Small intestine (tissue), 7 donors: ENCODE results near the gene RANBP3. TPM values are rescaled to one million over a fixed set of nuclear protein-coding genes. Genes with fewer than 3 reads are reported as not detected.

Experiments used
- DNase-seq, 2 donors: peaks; one replicate each; pipeline versions ENCODE4 v3.0.0 to v3.0.0-alpha.2; 2013
- FAIRE-seq: peaks from 2 replicates; lab custom pipeline; 2012; peaks lifted over from hg19 to GRCh38; lab: Jason Lieb, UNC
- H3K27ac ChIP-seq, 3 donors: one replicate each; pipeline ENCODE4 v1.5.1; 2013; ENCODE audit warnings: low read length in 2 of 3, mild to moderate bottlenecking in 2 of 3, control low read depth in 1 of 3, inconsistent platforms in 1 of 3, low read depth in 1 of 3, moderate library complexity in 1 of 3
- H3K27me3 ChIP-seq, 3 donors: one replicate each; pipeline ENCODE4 v1.6.1; 2013; ENCODE audit warnings: low read length in 3 of 3, inconsistent platforms in 1 of 3; ENCODE audit not compliant: control insufficient read depth in 3 of 3, insufficient read depth in 3 of 3
- H3K36me3 ChIP-seq, 3 donors: one replicate each; pipeline ENCODE4 v1.6.1; 2013; ENCODE audit warnings: low read length in 3 of 3, inconsistent platforms in 1 of 3, low read depth in 1 of 3, mild to moderate bottlenecking in 1 of 3, moderate library complexity in 1 of 3; ENCODE audit not compliant: control insufficient read depth in 3 of 3, insufficient read depth in 2 of 3
- H3K4me1 ChIP-seq, 3 donors: one replicate each; pipeline ENCODE4 v1.6.1; 2013; ENCODE audit warnings: low read length in 2 of 3, inconsistent platforms in 1 of 3, low read depth in 1 of 3, mild to moderate bottlenecking in 1 of 3, moderate library complexity in 1 of 3; ENCODE audit not compliant: control insufficient read depth in 3 of 3, insufficient read depth in 2 of 3
- H3K4me3 ChIP-seq, 3 donors: one replicate each; pipeline ENCODE4 v1.5.1; 2013; ENCODE audit warnings: low read length in 3 of 3, control low read depth in 1 of 3, inconsistent platforms in 1 of 3, low read depth in 1 of 3, mild to moderate bottlenecking in 1 of 3, moderate library complexity in 1 of 3
- H3K9me3 ChIP-seq, 2 donors: one replicate each; pipeline ENCODE4 v1.6.1; 2013; ENCODE audit warnings: low read depth in 1 of 2, low read length in 1 of 2; ENCODE audit not compliant: control insufficient read depth in 2 of 2, insufficient read depth in 1 of 2
- WGBS, 3 donors: extraction: QIAGEN DNeasy Blood & Tissue Kit; methylation state at CpG; one replicate each; pipeline ENCODE4 v1.1.7; 2013; 5-methylcytosine and 5-hydroxymethylcytosine counted together
- polyA plus RNA-seq, 4 donors: library from polyadenylated mRNA; stranded (reverse) in 3 of 4; unstranded in 1 of 4; fragments of 200-250 nt in 3 of 4; fragments of 120-200 nt in 1 of 4; gene quantifications; one replicate each; pipeline versions ENCODE4 v1.2.1 to v1.2.3, GENCODE V29; 2013
- donor health status: healthy with polysubstance abuse.
- donor health status: control.
- donor health status: control.
- donor health status: Bipolar disorder and iron deficiency.
- donor health status: healthy.

The RANBP3 gene
- polyA plus RNA-seq, 4 donors, result 23.0 to 52.5 (median 38.3) TPM

GRCh38 chr19:6021878-6022569 lies 44.1 kb upstream of the RANBP3 start:
- H3K4me3 ChIP-seq, result no peak overlapping the region
- H3K4me1 ChIP-seq, result no peaks in the 10 kb centered on the region
- 42 to 57% (median 55%) methylated on average over 23 to 29 of the region's 29 CpGs for WGBS, 3 donors
- no peaks in the 10 kb centered on the region for H3K9me3 ChIP-seq
- H3K27ac ChIP-seq, result no peak overlapping the region
- FAIRE-seq (no peak), DNase-seq (peak; percentile 76 to 83)
- peaks cover 0 to 38% (median 0%) of the 10 kb centered on the region in 3 donors for H3K36me3 ChIP-seq
- no peaks in the 10 kb centered on the region for H3K27me3 ChIP-seq

- no peak overlapping the region for H3K4me3 ChIP-seq
- H3K4me1 ChIP-seq, result no peaks in the 10 kb centered on the region
- peak in 1 of 2 donors; percentile 8 for DNase-seq
- no peak for FAIRE-seq
- H3K27ac ChIP-seq, result no peak overlapping the region
- WGBS, 3 donors, result 77 to 85% (median 81%) methylated on average over 22 of the region's 22 CpGs
- no peaks in the 10 kb centered on the region for H3K27me3 ChIP-seq
- H3K36me3 ChIP-seq, result peaks cover 0 to 30% (median 0%) of the 10 kb centered on the region in 3 donors
- H3K9me3 ChIP-seq, result no peaks in the 10 kb centered on the region
These were observed 43.2 kb upstream of the RANBP3 start for GRCh38 chr19:6020972-6021805.

- Histone ChIP-seq H3K9me3 (no peaks in the 10 kb centered on the region), H3K4me1 (no peaks in the 10 kb centered on the region), H3K27me3 (no peaks in the 10 kb centered on the region), H3K36me3 (peaks cover 0 to 32% (median 0%) of the 10 kb centered on the region in 3 donors), H3K27ac (no peak overlapping the region), H3K4me3 (no peak overlapping the region)
- WGBS, 3 donors, result 83 to 85% (median 83%) methylated on average over 20 of the region's 20 CpGs
- FAIRE-seq, result no peak
- DNase-seq, result no peak
These were observed 42.4 kb upstream of the RANBP3 start for GRCh38 chr19:6020166-6020882.

- WGBS, 3 donors, result 61 to 70% (median 69%) methylated on average over 10 of the region's 10 CpGs
These were observed 40.8 kb upstream of the RANBP3 start for GRCh38 chr19:6018786-6019185.

GRCh38 chr19:6017576-6017975 lies 39.6 kb upstream of the RANBP3 start:
- no peak overlapping the region for H3K4me3 ChIP-seq
- DNase-seq (no peak), FAIRE-seq (no peak)
- 83 to 94% (median 88%) methylated on average over 11 of the region's 11 CpGs for WGBS, 3 donors
- no peaks in the 10 kb centered on the region for H3K9me3 ChIP-seq
- H3K36me3 ChIP-seq, result peaks cover 0 to 28% (median 0%) of the 10 kb centered on the region in 3 donors
- H3K27me3 ChIP-seq, result no peaks in the 10 kb centered on the region
- no peak overlapping the region for H3K27ac ChIP-seq
- no peaks in the 10 kb centered on the region for H3K4me1 ChIP-seq

More at GRCh38 chr19:6018786-6019185, 40.8 kb upstream of the RANBP3 start:
- DNase-seq (no peak), FAIRE-seq (no peak)
- Histone ChIP-seq H3K4me3 (no peak overlapping the region), H3K36me3 (peaks cover 0 to 29% (median 0%) of the 10 kb centered on the region in 3 donors), H3K4me1 (no peaks in the 10 kb centered on the region), H3K9me3 (no peaks in the 10 kb centered on the region), H3K27ac (no peak overlapping the region), H3K27me3 (no peaks in the 10 kb centered on the region)

- no peak for FAIRE-seq
- 93 to 97% (median 94%) methylated on average over 26 of the region's 26 CpGs for WGBS, 3 donors
These were observed 38.1 kb upstream of the RANBP3 start for GRCh38 chr19:6015841-6016545.

GRCh38 chr19:6014551-6015135 lies 36.7 kb upstream of the RANBP3 start:
- no peaks in the 10 kb centered on the region for H3K4me1 ChIP-seq
- DNase-seq, result no peak
- no peaks in the 10 kb centered on the region for H3K9me3 ChIP-seq
- no peaks in the 10 kb centered on the region for H3K27me3 ChIP-seq
- 85 to 93% (median 92%) methylated on average over 13 of the region's 13 CpGs for WGBS, 3 donors
- FAIRE-seq, result no peak
- H3K36me3 ChIP-seq, result peaks cover 0 to 33% (median 0%) of the 10 kb centered on the region in 3 donors
- no peak overlapping the region for H3K27ac ChIP-seq
- no peak overlapping the region for H3K4me3 ChIP-seq

More at GRCh38 chr19:6015841-6016545, 38.1 kb upstream of the RANBP3 start:
- Histone ChIP-seq H3K9me3 (no peaks in the 10 kb centered on the region), H3K4me1 (no peaks in the 10 kb centered on the region), H3K27me3 (no peaks in the 10 kb centered on the region), H3K4me3 (no peak overlapping the region), H3K27ac (no peak overlapping the region), H3K36me3 (peaks cover 0 to 29% (median 0%) of the 10 kb centered on the region in 3 donors)
- no peak for DNase-seq
